HG02759 (cell line): ENCODE measurements around the gene DGKB.

Experiments
- ATAC-seq: cut with Tn5 transposase; IDR thresholded peaks from one replicate; pipeline ENCODE4 v1.9.1; 2021; ENCODE audit warnings: mild to moderate bottlenecking, moderate library complexity; ENCODE audit not compliant: unreplicated experiment

Gene DGKB

GRCh38 chr7:14761510-14762296, 140.8 kb downstream of the DGKB start:
- ATAC-seq = no peak

- ATAC-seq = no peak
Measured at GRCh38 chr7:14760730-14761478, 141.6 kb downstream of the DGKB start.

DNA sequence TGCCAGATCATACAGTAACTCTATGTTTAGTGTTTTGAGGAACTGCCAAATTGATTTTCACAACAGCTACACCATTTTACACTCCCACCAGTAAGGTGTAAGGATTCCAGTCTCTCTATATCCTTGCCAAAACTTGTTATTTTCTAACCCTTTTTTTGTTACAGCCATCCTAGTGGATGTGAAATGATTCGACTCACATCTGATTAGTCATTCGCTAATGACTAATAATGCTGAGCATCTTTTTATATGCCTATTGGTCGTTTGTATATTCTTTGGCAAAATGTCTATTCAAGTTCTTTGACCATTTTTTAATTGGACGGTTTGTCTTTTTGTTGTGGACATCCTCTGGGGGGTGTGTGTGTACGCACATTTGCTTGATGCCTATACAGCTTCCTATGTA, 142.8 kb downstream of the DGKB start:
- ATAC-seq = no peak

DNA sequence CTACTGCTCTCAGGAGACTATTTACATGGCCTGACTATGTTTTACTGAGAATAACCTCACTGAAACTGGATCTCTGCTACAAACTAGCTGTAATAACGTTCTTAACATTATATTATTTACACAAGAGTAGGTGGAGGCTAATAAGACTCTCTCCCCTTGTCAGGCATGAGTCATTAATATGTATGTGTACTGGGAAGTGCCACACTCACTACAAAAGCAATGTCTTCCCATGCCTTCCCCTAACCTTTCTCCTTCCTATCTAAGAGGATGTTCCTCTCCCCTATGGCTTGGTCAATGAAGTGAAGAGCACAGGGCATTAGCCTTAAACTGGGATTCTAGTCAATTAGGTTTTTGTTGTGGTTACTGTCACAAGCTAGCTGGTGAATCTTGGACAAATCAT, 147.9 kb downstream of the DGKB start:
- ATAC-seq = no peak

GRCh38 chr7:14752301-14752700, 150.2 kb downstream of the DGKB start:
- ATAC-seq = no peak

- ATAC-seq = no peak
Measured at GRCh38 chr7:14751461-14751860, 151.1 kb downstream of the DGKB start.

DNA sequence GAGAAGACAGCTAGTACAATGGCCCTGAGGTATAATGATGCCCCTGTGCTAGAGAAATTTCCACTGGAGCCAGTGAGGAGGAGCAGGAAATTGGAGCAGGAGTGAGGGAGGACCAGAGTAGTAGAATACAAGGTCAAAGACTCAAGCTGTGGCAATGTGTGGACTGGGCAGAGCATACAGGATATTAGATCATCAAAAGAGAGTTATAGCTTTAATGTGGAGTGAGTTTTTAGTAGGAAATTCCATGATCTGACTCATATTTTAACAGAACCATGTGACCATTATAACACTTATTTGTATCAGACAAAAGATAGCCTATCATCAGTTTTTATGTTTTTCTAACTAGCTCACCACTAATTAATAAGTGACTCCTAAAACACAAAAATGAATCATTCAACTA, 154.1 kb downstream of the DGKB start:
- ATAC-seq = no peak

DNA sequence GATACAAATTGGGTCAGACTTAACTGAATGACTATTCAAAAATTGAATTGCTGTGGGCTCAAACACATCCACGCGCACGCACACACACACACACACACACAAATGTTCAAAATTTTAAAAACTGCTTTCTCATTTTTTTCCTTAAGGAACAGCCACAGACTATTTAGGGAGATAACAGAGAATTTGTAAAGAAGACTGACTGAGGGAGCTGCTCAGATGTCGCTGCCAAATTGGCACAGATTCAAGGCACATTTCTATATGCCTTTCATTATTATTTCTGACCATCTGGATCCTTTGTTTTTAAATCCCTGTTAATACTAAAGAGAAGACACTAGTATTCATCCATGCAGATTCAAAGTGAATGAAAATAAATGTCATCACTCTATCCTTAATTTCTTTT, 154.8 kb downstream of the DGKB start:
- ATAC-seq = no peak

GRCh38 chr7:14745076-14745475, 157.5 kb downstream of the DGKB start:
- no peak for ATAC-seq

DNA sequence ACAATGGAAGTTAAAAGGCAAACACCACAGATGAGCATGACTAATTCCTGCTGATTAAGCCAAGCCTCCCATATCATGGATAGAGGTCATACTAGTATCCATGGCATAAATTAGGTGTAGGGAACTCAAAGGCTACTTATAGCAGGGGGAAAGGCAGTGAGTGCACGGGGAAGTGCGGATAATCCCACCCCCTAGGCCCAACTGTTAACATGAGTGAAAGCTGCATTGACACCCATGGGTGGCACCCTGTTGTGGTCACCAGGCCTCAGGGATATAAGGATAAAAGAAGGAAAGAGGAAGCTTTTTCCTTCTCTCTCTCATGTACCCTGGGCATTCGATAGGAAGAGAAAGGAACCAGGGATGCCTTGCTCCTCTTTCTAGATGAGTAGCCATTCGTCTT, 161.9 kb downstream of the DGKB start:
- no peak for ATAC-seq

DNA sequence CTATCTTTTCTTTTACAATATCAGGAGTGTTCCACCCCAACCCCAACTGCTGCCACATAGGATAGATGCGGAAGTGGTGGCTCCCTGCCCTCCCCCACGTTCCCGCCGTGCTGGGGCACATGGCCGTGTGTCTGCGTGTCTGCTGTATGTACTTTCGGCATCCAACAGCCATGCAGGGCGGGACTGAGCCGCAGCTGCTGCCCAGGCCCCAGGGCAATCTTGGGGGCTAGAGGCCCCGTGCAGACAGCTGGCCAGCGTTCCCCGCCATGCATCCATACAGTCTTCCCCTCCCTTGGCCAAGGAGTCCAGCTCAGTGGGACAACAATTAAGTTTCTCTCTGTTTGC, 162.7 kb downstream of the DGKB start:
- no peak for ATAC-seq

DNA sequence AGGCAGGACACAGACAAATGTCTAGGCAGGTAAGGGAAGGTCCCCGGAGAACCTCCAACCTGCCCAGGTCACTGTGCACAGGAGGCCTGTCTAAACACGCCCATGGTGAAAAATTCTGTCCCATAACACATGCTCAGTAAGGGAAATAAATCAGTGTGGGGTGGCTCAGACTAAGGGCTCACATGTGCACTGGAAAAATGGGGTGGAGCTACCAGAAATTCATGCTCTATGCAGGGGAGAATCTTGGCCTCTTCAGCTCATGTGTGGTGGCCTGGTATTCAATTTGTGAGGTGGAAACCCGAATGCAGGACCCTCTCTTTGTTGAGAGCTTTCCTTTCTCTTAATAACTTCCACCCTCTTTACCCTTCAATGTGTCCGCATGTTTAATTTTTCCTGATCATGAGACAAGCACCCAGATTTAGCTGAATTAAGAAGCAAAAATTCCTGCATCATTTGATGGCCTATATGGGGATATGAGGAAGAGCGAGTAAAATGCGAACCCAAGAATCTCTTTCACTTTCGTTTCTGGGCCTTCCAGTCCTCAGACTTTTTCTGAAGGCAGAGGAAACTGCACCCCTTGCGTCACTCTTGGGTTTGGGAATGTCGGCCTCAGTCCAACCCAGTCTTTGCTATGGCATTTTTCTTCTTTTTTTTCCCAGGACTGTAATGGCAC, 163.2 kb downstream of the DGKB start:
- ATAC-seq = no peak

- ATAC-seq = no peak
Measured at GRCh38 chr7:14738086-14738485, 164.5 kb downstream of the DGKB start.

- peak; percentile 65 for ATAC-seq
Measured at GRCh38 chr7:14734839-14735321, 167.7 kb downstream of the DGKB start.

DNA sequence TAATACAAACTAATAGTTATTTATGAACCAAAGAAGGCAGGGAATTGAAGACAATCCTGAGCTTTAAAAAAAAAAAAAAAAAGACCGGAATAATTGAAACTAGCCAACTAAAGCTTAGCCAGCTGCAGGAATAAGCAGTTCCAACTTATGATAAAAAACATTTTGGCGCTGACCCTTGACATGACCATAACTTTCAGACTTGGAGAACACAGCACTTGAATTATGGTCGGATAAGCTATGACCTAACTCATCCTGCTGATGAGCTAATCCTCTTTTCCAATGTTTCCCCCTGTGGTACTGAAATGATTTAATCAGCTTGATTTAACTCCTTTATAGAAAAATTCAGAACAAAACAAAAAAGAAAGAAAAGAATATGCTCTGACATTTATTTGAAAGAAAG, 181.8 kb downstream of the DGKB start:
- ATAC-seq = no peak

- ATAC-seq = no peak
Measured at GRCh38 chr7:14717816-14718215, 184.7 kb downstream of the DGKB start.

- ATAC-seq = no peak
Measured at GRCh38 chr7:14717169-14717568, 185.4 kb downstream of the DGKB start.

- peak; percentile 99 for ATAC-seq
Measured at GRCh38 chr7:14714161-14714728, 188.3 kb downstream of the DGKB start.

GRCh38 chr7:14698239-14698638, 204.3 kb downstream of the DGKB start:
- ATAC-seq = no peak

GRCh38 chr7:14697684-14698083, 204.9 kb downstream of the DGKB start:
- no peak for ATAC-seq

DNA sequence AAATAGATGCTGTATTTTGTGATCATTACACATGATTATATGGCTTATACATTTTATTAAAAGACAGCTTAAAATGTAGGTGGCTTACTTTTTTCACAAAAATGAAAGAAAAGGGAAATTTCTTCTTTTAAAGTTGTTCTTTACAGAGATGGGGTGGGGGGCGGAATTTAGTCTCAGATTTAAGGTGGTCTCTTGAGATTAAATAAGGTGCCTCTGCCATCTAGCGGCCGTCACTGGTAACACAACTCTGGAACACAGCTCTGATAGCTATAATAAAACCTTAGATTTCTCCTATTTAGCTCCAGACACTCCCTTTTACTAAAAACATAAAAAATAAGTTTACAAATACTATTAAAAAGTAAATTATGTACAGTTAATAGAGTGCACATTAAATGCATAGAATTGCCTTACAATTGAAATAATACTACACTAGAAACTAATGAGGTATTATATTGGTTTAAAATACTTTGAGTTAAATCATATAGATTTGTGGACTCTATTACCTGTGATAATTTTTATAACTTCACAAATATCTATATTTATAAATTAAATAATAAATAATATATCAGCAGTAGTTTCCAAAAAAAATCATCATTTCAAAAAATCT, 210.9 kb downstream of the DGKB start:
- peak; percentile 50 for ATAC-seq
